Measurements from ENCODE around the gene ARHGAP33.

GRCh38 chr19:35748106-35749020 is 27.0 kb upstream of the ARHGAP33 start, which contains the start of gene LIN37:
- TF ChIP-seq CTCF (IDR thresholded peaks at IDR 0.05; ENCODE audit: low read depth, low read length) (no peak), EZH2phosphoT487 (IDR thresholded peaks at IDR 0.05; ENCODE audit: low read depth) (no peak)

All from OCI-LY3 (cell line).